Natural killer cell (primary cell): ENCODE data around the gene MSRB2. TPM values are rescaled to one million over a fixed set of nuclear protein-coding genes. Genes with fewer than 3 reads are reported as not detected.

Experiments
- ATAC-seq, 3 donors: fragments of 150-1000 bp in 2 of 3; fragments of 200-7000 bp in 1 of 3; cut with Tn5 transposase; 1 replicate in 1 of 3; 2 replicates in 2 of 3; pipeline ENCODE4 v1.10.0; 2021; ENCODE audit warnings: mild to moderate bottlenecking in 2 of 3, moderate library complexity in 2 of 3
- DNase-seq, 2 donors: peaks; one replicate each; pipeline versions ENCODE4 v3.0.0 to v3.0.0-alpha.2; 2013 to 2021; ENCODE audit warnings: mixed read lengths in 1 of 2
- H3K27ac ChIP-seq: one replicate; pipeline ENCODE4 v1.5.1; 2013; ENCODE audit warnings: mild to moderate bottlenecking, low read length
- H3K27me3 ChIP-seq: one replicate; pipeline ENCODE4 v1.6.1; 2013; ENCODE audit warnings: low read length; ENCODE audit not compliant: control insufficient read depth, insufficient read depth
- H3K36me3 ChIP-seq: one replicate; pipeline ENCODE4 v1.6.1; 2013; ENCODE audit warnings: low read length; ENCODE audit not compliant: control insufficient read depth, insufficient read depth
- H3K4me1 ChIP-seq: one replicate; pipeline ENCODE4 v1.6.1; 2013; ENCODE audit warnings: low read length; ENCODE audit not compliant: control insufficient read depth, insufficient read depth
- H3K4me3 ChIP-seq: one replicate; pipeline ENCODE4 v1.5.1; 2013; ENCODE audit warnings: low read length
- H3K9me3 ChIP-seq: one replicate; pipeline ENCODE4 v1.6.1; 2013; ENCODE audit warnings: low read length; ENCODE audit not compliant: control insufficient read depth, insufficient read depth
- H3K27ac Mint-ChIP-seq, 2 donors: one replicate each; pipeline ENCODE4 v1.8.0; 2022; ENCODE audit warnings: mild to moderate bottlenecking in 2 of 2, mixed read lengths in 2 of 2, moderate library complexity in 1 of 2
- H3K27me3 Mint-ChIP-seq, 2 donors: one replicate each; pipeline ENCODE4 v1.8.0; 2022; ENCODE audit warnings: low read depth in 2 of 2, mixed read lengths in 2 of 2
- H3K36me3 Mint-ChIP-seq: one replicate; pipeline ENCODE4 v1.8.0; 2022; ENCODE audit warnings: mixed read lengths
- H3K4me1 Mint-ChIP-seq, 2 donors: one replicate each; pipeline ENCODE4 v1.8.0; 2022; ENCODE audit warnings: mixed read lengths in 2 of 2
- H3K4me3 Mint-ChIP-seq: one replicate; pipeline ENCODE4 v1.8.0; 2022; ENCODE audit warnings: mild to moderate bottlenecking, moderate library complexity, mixed read lengths
- H3K9me3 Mint-ChIP-seq, 2 donors: one replicate each; pipeline ENCODE4 v1.8.0; 2022; ENCODE audit warnings: mixed read lengths in 2 of 2
- CTCF ChIP-seq: fragments of 200-600 bp; IDR thresholded peaks from one replicate; pipeline ENCODE4 v1.8.0; 2022; ENCODE audit warnings: antibody characterized with exemption
- WGBS: methylation state at CpG from one replicate; pipeline ENCODE4 v1.1.7; 2013; ENCODE audit warnings: missing lambda C conversion rate; ENCODE audit not compliant: insufficient coverage; 5-methylcytosine and 5-hydroxymethylcytosine counted together
- intact Hi-C: fragments of 100-400 bp; cut with micrococcal nuclease; formaldehyde crosslinking; loops from one replicate; pipeline ENCODE4 v1.14.2; 2022
- total RNA-seq, 4 donors: library from RNA; stranded (reverse); fragments of 120-200 nt in 1 of 4; gene quantifications; one replicate each; pipeline versions ENCODE4 v1.2.3 to v1.2.4, GENCODE V29; 2013 to 2022

Gene MSRB2
- total RNA-seq, 3 donors from 2014 or later (not counting 1 experiment from before 2014, with no cell fraction given), result 3.3 to 5.6 (median 3.8) TPM

- TF ChIP-seq CTCF, result no peak
- WGBS, result 98% methylated on average over 8 of the region's 10 CpGs
- peaks cover 10% of the 10 kb centered on the region for H3K36me3 Mint-ChIP-seq
These were observed 11.1 kb downstream of the MSRB2 start for GRCh38 chr10:23106331-23107072.

GRCh38 chr10:23110722-23111516 is 15.5 kb downstream of the MSRB2 start:
- intact Hi-C loops, result no loop called here
- Histone ChIP-seq H3K4me3 (no peak overlapping the region), H3K27me3 (no peaks in the 10 kb centered on the region), H3K4me1 (no peaks in the 10 kb centered on the region), H3K27ac (no peak overlapping the region), H3K36me3 (no peaks in the 10 kb centered on the region), H3K9me3 (no peaks in the 10 kb centered on the region)
- ATAC-seq (no peak), DNase-seq (no peak)
- H3K27me3 Mint-ChIP-seq, result no peaks in the 10 kb centered on the region
- no peak overlapping the region for H3K27ac Mint-ChIP-seq
- H3K9me3 Mint-ChIP-seq, result no peaks in the 10 kb centered on the region
- TF ChIP-seq CTCF, result no peak
- peaks cover 8% of the 10 kb centered on the region for H3K36me3 Mint-ChIP-seq
- H3K4me3 Mint-ChIP-seq, result no peak overlapping the region
- no peaks in the 10 kb centered on the region for H3K4me1 Mint-ChIP-seq
- WGBS, result 98% methylated on average over 12 of the region's 13 CpGs

More at GRCh38 chr10:23106331-23107072, 11.1 kb downstream of the MSRB2 start:
- no peaks in the 10 kb centered on the region for H3K27me3 ChIP-seq
- no peak for ATAC-seq
- Mint-ChIP-seq H3K4me1 (no peaks in the 10 kb centered on the region), H3K27me3 (no peaks in the 10 kb centered on the region), H3K27ac (no peak overlapping the region), H3K9me3 (no peaks in the 10 kb centered on the region), H3K4me3 (no peak overlapping the region)
- no peaks in the 10 kb centered on the region for H3K4me1 ChIP-seq
- intact Hi-C loops, result no loop called here
- no peaks in the 10 kb centered on the region for H3K9me3 ChIP-seq
- no peak overlapping the region for H3K4me3 ChIP-seq
- no peak overlapping the region for H3K27ac ChIP-seq
- H3K36me3 ChIP-seq, result no peaks in the 10 kb centered on the region
- DNase-seq, result no peak

- H3K27ac ChIP-seq, result no peak overlapping the region
- no peaks in the 10 kb centered on the region for H3K36me3 ChIP-seq
- Mint-ChIP-seq H3K9me3 (no peaks in the 10 kb centered on the region), H3K27me3 (no peaks in the 10 kb centered on the region), H3K36me3 (peaks cover 8% of the 10 kb centered on the region), H3K4me3 (no peak overlapping the region), H3K27ac (no peak overlapping the region), H3K4me1 (no peaks in the 10 kb centered on the region)
- ATAC-seq (no peak), DNase-seq (no peak)
- intact Hi-C loops, result no loop called here
- WGBS, result 89% methylated on average over 1 of the region's 2 CpGs
- no peaks in the 10 kb centered on the region for H3K9me3 ChIP-seq
- no peak for TF ChIP-seq CTCF
- no peaks in the 10 kb centered on the region for H3K4me1 ChIP-seq
- H3K27me3 ChIP-seq, result no peaks in the 10 kb centered on the region
- no peak overlapping the region for H3K4me3 ChIP-seq
These were observed 16.3 kb downstream of the MSRB2 start for GRCh38 chr10:23111517-23112286.
